ENCODE results near the gene TOM1L2. TPM values are rescaled to one million over a fixed set of nuclear protein-coding genes. Genes with fewer than 3 reads are reported as not detected.

Gene TOM1L2
- total RNA-seq, 4 donors from 2014 or later, result 17.5 to 44.6 (median 27.1) TPM

DNA sequence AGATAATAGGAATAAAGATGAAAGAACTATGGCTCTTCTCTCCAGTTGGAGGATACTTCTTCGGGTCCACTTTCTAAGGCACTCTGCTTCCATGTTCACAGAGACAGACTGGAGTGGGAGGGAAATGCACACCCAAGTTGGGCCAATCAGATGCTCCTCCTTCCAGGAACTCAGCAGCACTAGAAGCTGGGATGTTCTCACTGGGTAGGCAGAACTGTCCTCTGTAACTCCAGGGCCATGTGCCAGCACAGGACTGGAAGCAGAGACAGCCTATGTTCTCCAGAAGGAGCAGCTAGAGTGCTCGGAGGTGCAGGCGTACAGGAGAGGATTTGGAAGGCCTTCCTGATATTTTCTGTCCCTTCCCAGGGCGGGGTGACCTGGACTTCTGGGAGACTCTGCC lies 85.5 kb downstream of the TOM1L2 start:
- TF ChIP-seq, protein P1, sequence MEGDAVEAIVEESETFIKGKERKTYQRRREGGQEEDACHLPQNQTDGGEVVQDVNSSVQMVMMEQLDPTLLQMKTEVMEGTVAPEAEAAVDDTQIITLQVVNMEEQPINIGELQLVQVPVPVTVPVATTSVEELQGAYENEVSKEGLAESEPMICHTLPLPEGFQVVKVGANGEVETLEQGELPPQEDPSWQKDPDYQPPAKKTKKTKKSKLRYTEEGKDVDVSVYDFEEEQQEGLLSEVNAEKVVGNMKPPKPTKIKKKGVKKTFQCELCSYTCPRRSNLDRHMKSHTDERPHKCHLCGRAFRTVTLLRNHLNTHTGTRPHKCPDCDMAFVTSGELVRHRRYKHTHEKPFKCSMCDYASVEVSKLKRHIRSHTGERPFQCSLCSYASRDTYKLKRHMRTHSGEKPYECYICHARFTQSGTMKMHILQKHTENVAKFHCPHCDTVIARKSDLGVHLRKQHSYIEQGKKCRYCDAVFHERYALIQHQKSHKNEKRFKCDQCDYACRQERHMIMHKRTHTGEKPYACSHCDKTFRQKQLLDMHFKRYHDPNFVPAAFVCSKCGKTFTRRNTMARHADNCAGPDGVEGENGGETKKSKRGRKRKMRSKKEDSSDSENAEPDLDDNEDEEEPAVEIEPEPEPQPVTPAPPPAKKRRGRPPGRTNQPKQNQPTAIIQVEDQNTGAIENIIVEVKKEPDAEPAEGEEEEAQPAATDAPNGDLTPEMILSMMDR (IDR thresholded peaks at IDR 0.05; ENCODE audit: low read depth), result no peak

DNA sequence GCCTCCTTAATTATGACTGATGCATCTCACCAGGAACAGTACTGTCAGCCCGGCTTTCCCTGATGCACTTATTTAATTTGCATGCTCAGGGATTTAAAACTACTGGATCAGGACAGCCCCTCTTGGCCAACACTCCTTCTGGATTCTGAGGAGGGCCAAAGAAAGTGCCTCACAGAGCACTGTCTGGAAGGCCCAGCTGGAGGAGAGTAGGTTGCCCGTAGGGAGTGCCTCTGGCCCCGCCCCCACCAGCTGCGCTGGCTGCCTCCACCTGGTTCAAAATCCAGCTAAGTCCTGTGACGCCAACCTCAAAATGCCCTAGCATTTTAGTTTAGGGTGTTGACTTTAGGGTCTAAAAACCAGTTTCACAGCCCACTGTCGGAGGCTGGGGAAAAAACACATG lies 86.0 kb downstream of the TOM1L2 start:
- TF ChIP-seq, protein P1 (IDR thresholded peaks at IDR 0.05; ENCODE audit: low read depth), result no peak

DNA sequence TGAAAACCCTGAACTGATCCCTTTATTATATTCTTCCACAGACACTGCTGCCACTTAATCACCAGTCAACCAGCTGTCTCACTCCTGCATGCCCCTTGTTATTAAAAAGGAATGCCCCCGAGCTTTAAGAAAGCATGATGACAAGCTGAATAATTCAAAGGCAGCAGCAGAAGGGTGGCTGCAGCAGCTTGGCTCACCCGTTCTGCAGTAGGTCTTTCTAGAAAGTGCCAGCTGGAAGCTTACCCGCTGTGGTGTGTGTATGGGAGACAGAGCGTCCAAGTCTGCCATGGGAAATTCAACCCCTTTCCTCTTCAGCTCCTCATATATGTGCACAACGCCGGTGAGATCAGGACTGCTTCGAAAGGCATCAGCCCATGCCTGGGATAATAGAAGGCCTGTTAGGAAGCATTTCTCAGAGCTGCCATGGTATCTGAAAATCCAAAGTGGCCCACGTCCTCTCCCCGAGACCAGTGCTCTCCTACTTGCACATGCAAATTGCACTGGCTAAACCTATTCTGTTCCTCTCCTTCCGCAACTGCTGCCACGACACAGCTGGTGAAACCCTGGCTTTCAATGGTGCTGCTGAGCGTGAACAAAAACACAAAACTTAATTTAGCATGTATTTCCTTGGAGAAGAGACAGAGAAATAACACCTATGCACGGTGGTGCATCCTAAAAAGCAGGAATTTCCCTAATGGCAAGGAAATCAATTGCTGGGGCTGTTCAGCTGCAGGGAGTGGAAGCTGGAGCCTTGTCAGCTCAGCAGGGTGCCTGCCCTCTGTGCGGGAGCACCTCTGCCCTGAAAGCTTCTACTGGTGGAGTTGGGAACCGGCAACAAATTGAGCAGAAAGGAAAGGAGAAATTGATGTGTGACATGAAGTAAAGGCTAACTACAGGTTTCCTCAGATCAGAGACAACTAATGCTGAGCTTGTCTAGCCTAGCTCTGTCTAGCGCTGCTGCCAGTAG lies 87.5 kb downstream of the TOM1L2 start:
- TF ChIP-seq, protein P1 (IDR thresholded peaks at IDR 0.05; ENCODE audit: low read depth), result no peak

DNA sequence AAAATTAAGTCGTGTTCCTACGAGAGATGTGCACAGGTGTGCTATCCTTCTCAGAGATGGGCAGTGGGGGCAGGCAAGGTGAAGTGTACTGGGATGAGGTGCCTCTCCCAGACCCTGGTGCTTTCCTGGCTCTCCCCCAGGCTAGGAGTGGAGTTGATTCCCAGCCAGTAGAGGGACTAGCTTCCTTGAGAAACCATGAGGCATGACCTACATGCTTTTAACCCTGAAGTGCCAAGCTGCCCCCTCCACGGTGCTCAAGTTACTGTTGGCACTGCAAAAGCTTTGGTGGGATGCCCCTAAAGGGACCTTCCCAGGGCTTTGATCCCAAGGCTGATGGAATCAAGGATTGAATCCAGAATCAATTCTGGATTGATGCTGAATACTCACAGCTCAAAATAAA lies 88.4 kb downstream of the TOM1L2 start:
- TF ChIP-seq, protein P1 (IDR thresholded peaks at IDR 0.05; ENCODE audit: low read depth), result no peak

DNA sequence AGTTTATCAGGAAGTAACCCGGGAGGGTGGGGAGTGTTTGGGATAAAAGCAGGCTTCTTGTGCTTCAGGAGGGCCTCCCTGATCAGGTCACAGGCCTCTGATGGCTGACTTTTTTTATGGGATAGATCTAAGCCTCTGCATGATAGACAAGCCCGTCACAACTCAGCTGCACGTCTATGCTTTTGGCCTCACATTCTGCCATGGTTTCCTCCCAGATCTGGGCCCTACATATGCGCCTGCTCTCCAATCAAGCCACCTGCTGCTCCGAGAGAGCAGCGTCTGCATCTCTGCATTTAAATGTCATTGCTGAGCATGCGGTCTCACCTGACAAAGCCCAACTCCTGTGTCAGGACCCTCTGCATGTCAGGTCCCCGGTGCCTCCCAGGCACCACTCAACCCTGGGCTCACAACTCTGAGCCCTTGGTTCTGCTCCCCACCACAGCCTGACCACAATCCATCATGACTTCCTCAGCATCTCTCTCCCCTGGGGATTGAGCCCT lies 90.1 kb downstream of the TOM1L2 start:
- TF ChIP-seq, protein P1 (IDR thresholded peaks at IDR 0.05; ENCODE audit: low read depth), result no peak

DNA sequence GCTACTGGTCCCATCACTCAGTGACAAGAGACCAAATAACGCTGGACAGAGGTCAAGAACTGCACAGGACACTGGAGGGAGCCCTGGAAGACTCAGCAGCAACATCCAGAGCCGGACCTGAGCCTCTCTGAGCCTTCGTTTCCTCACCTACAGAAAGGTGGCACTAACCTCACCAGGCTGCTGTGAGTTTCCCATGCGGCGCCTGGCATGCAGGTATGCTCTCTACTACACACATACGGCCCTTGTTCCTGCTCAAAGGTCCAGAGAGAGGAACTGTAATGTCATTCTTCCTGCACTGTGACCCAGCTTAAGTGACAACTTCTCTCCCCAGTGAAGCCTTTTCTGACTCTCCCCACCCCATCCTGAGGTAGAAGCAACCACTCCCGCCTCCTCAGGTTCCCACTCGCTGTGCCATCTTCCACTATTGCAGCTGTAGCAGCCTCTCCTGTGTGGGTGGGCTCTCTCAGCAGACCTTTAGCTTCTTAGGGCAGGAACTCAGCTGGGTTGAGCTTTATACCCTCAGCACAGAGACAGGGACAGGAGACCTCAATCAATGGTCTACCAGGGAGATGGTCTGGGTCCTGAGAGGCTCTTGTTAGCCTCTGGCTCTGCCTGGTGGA lies 91.5 kb downstream of the TOM1L2 start:
- TF ChIP-seq, protein P1 (IDR thresholded peaks at IDR 0.05; ENCODE audit: low read depth), result no peak

Measured in subcutaneous adipose tissue (tissue), 4 donors.